T-cell (primary cell): Measurements from ENCODE around the gene ABI1. TPM values are rescaled to one million over a fixed set of nuclear protein-coding genes. Genes with fewer than 3 reads are reported as not detected.
A peak's percentile ranks its signal among the peaks of the same experiment; 100 is the strongest.

Experiments used
- ATAC-seq, 4 experiments: fragments of 200-7000 bp in 3 of 4; fragments of 150-1000 bp in 1 of 4; cut with Tn5 transposase; replicated peaks in 1 of 4; 1 replicate in 3 of 4; 2 replicates in 1 of 4; pipeline ENCODE4 v1.10.0; 2021; ENCODE audit warnings: moderate library complexity in 3 of 4, mild to moderate bottlenecking in 2 of 4, moderate number of reproducible peaks in 1 of 4
- CTCF ChIA-PET, 2 donors: fragments of 300-600 bp; sonication (Branson Sonifier 250); formaldehyde crosslinking; loops; one replicate each; lab custom pipeline; 2022; ENCODE audit warnings: antibody characterized with exemption in 2 of 2; lab: Charles Lee
- POLR2A ChIA-PET, 2 donors: fragments of 300-600 bp; sonication (Branson Sonifier 250); formaldehyde crosslinking; loops; one replicate each; lab custom pipeline; 2022; ENCODE audit warnings: antibody characterized with exemption in 2 of 2; lab: Charles Lee
- DNase-seq, 35 experiments: peaks; one replicate each; pipeline versions ENCODE4 v3.0.0 to v3.0.0-alpha.2; 2013 to 2023
- H3K27ac ChIP-seq: one replicate; pipeline ENCODE4 v1.5.1; 2013; ENCODE audit warnings: low read length
- H3K27me3 ChIP-seq, 2 experiments: replicated peaks in 1 of 2; 1 replicate in 1 of 2; 2 replicates in 1 of 2; pipeline versions ENCODE4 v1.6.1 to v1.7.0; 2013; ENCODE audit warnings: low read length in 1 of 2, mixed read lengths in 1 of 2; ENCODE audit not compliant: control insufficient read depth in 2 of 2, insufficient read depth in 2 of 2; ENCODE audit errors: extremely low read depth in 1 of 2
- H3K36me3 ChIP-seq, 2 donors: 1 replicate in 1 of 2; 2 replicates in 1 of 2; pipeline versions ENCODE4 v1.6.1 to v1.7.0; 2013; ENCODE audit warnings: low read length in 1 of 2; ENCODE audit not compliant: control insufficient read depth in 2 of 2, insufficient read depth in 1 of 2; ENCODE audit errors: extremely low read depth in 1 of 2
- H3K4me1 ChIP-seq, 2 experiments: 1 replicate in 1 of 2; 2 replicates in 1 of 2; pipeline versions ENCODE4 v1.6.1 to v1.7.0; 2013; ENCODE audit warnings: low read length in 2 of 2, mixed read lengths in 1 of 2; ENCODE audit not compliant: insufficient read depth in 2 of 2, control insufficient read depth in 1 of 2; ENCODE audit errors: extremely low read depth in 1 of 2
- H3K4me3 ChIP-seq, 2 donors: 1 replicate in 1 of 2; 2 replicates in 1 of 2; pipeline versions ENCODE4 v1.5.1 to v1.7.0; 2013; ENCODE audit warnings: mild to moderate bottlenecking in 2 of 2, low read length in 1 of 2, moderate library complexity in 1 of 2; ENCODE audit not compliant: control insufficient read depth in 1 of 2; ENCODE audit errors: extremely low read depth in 1 of 2
- H3K9me3 ChIP-seq: 2 replicates; pipeline ENCODE4 v1.7.0; 2013
- H3K27ac Mint-ChIP-seq, 2 donors: one replicate each; pipeline ENCODE4 v1.8.0; 2020 to 2021; ENCODE audit warnings: mild to moderate bottlenecking in 2 of 2, mixed read lengths in 2 of 2
- H3K27me3 Mint-ChIP-seq, 2 donors: one replicate each; pipeline ENCODE4 v1.8.0; 2021 to 2022; ENCODE audit warnings: mixed read lengths in 2 of 2
- H3K36me3 Mint-ChIP-seq: one replicate; pipeline ENCODE4 v1.8.0; 2021; ENCODE audit warnings: mixed read lengths
- H3K4me1 Mint-ChIP-seq, 3 donors: one replicate each; pipeline ENCODE4 v1.8.0; 2020 to 2022; ENCODE audit warnings: mixed read lengths in 3 of 3, mild to moderate bottlenecking in 1 of 3
- H3K4me3 Mint-ChIP-seq, 3 donors: one replicate each; pipeline ENCODE4 v1.8.0; 2020 to 2022; ENCODE audit warnings: mild to moderate bottlenecking in 3 of 3, mixed read lengths in 3 of 3, moderate library complexity in 3 of 3
- H3K9me3 Mint-ChIP-seq, 3 donors: one replicate each; pipeline ENCODE4 v1.8.0; 2020 to 2022; ENCODE audit warnings: mixed read lengths in 3 of 3
- WGBS: methylation state at CpG from one replicate; pipeline ENCODE4 v1.1.5; 2013; ENCODE audit warnings: missing lambda C conversion rate; ENCODE audit not compliant: insufficient coverage; 5-methylcytosine and 5-hydroxymethylcytosine counted together
- total RNA-seq, 35 experiments: library from RNA in 6 of 35; stranded (reverse) in 6 of 35; fragments of 120-200 nt in 1 of 35; gene quantifications; one replicate each; pipeline versions ENCODE4 v1.2.1 to v1.2.4 and lab custom pipeline; 2013 to 2026

ABI1 gene
- total RNA-seq, 5 donors from 2014 or later (not counting 1 experiment from before 2014, with no cell fraction given), result 51.9 to 78.8 (median 60.0) TPM

GRCh38 chr10:26832960-26833359 lies 27.8 kb downstream of the ABI1 start:
- no CpG with 5 or more reads among the region's 2 CpGs for WGBS
- Mint-ChIP-seq H3K4me3 (no peak overlapping the region), H3K9me3 (peaks cover 0 to 4% (median 0%) of the 10 kb centered on the region in 3 donors), H3K36me3 (peaks cover 25% of the 10 kb centered on the region), H3K4me1 (peaks cover 63 to 75% (median 66%) of the 10 kb centered on the region in 3 donors), H3K27me3 (no peaks in the 10 kb centered on the region), H3K27ac (peak overlapping the region in 1 of 2 donors; percentile 17)
- CTCF ChIA-PET, result no interaction called here
- Histone ChIP-seq H3K27me3 (no peaks in the 10 kb centered on the region), H3K36me3 (peaks cover 0 to 4% of the 10 kb centered on the region in 2 donors), H3K9me3 (no peaks in the 10 kb centered on the region), H3K4me1 (peaks cover 11 to 18% of the 10 kb centered on the region in 2 experiments), H3K27ac (no peak overlapping the region), H3K4me3 (no peak overlapping the region)
- POLR2A ChIA-PET, result interaction anchor here in 1 of 2 donors (1.1 kb wide), 1 partner anchor 11 kb away, joined by 4 read pairs; no protein-coding TSS in a partner anchor
- ATAC-seq, result no peak
- no peak for DNase-seq

GRCh38 chr10:26831936-26832335 lies 28.8 kb downstream of the ABI1 start:
- Histone ChIP-seq H3K4me1 (peaks cover 11 to 13% of the 10 kb centered on the region in 2 experiments), H3K36me3 (peaks cover 0 to 4% of the 10 kb centered on the region in 2 donors), H3K4me3 (no peak overlapping the region), H3K27ac (no peak overlapping the region), H3K27me3 (no peaks in the 10 kb centered on the region), H3K9me3 (no peaks in the 10 kb centered on the region)
- ATAC-seq, result no peak
- Mint-ChIP-seq H3K4me3 (no peak overlapping the region), H3K27me3 (no peaks in the 10 kb centered on the region), H3K36me3 (peaks cover 25% of the 10 kb centered on the region), H3K4me1 (peaks cover 69 to 79% (median 69%) of the 10 kb centered on the region in 3 donors), H3K27ac (no peak overlapping the region), H3K9me3 (peaks cover 0 to 4% (median 0%) of the 10 kb centered on the region in 3 donors)
- POLR2A ChIA-PET, result interaction anchor here (0.6 to 0.7 kb wide), 4 partner anchors 10 to 268 kb away, joined by 3 to 4 read pairs (median 3); partner anchors contain the start of gene ANKRD26 (in 1 of the 2)
- CTCF ChIA-PET, result interaction anchor here in 1 of 2 donors (0.5 kb wide), 1 partner anchor 653 kb away, joined by 7 read pairs; no protein-coding TSS in a partner anchor
- no peak for DNase-seq
- no CpG with 5 or more reads among the region's 6 CpGs for WGBS

- H3K4me1 Mint-ChIP-seq, result peaks cover 70 to 83% (median 73%) of the 10 kb centered on the region in 3 donors
- WGBS, result no CpG with 5 or more reads among the region's 5 CpGs
- no peaks in the 10 kb centered on the region for H3K27me3 Mint-ChIP-seq
- peak in 3 of 4 experiments; percentile 32 to 51 (median 38) for ATAC-seq
- peaks cover 0 to 4% (median 0%) of the 10 kb centered on the region in 3 donors for H3K9me3 Mint-ChIP-seq
- no peaks in the 10 kb centered on the region for H3K27me3 ChIP-seq
- peaks cover 0 to under 1% of the 10 kb centered on the region in 2 donors for H3K36me3 ChIP-seq
- no peak overlapping the region for H3K27ac ChIP-seq
- H3K9me3 ChIP-seq, result no peaks in the 10 kb centered on the region
- H3K4me1 ChIP-seq, result peaks cover 10 to 11% of the 10 kb centered on the region in 2 experiments
- no peak for DNase-seq
- CTCF ChIA-PET, result interaction anchor here in 1 of 2 donors (0.5 kb wide), 1 partner anchor 24 kb away, joined by 4 read pairs; no protein-coding TSS in a partner anchor
- H3K4me3 Mint-ChIP-seq, result peak overlapping the region in 1 of 3 donors; percentile 8
- no peak overlapping the region for H3K4me3 ChIP-seq
- POLR2A ChIA-PET, result interaction anchor here in 1 of 2 donors (0.7 kb wide), 1 partner anchor 10 kb away, joined by 5 read pairs; no protein-coding TSS in a partner anchor
- H3K27ac Mint-ChIP-seq, result peak overlapping the region; percentile 41 to 63
- H3K36me3 Mint-ChIP-seq, result peaks cover 20% of the 10 kb centered on the region
Observed at GRCh38 chr10:26829810-26830515, 30.8 kb downstream of the ABI1 start.

- H3K4me1 Mint-ChIP-seq, result peaks cover 70 to 73% (median 70%) of the 10 kb centered on the region in 3 donors
- no peaks in the 10 kb centered on the region for H3K9me3 ChIP-seq
- H3K4me1 ChIP-seq, result peaks cover 4 to 5% of the 10 kb centered on the region in 2 experiments
- no peaks in the 10 kb centered on the region for H3K9me3 Mint-ChIP-seq
- H3K4me3 Mint-ChIP-seq, result no peak overlapping the region
- peak overlapping the region in 1 of 2 donors; percentile 23 for H3K27ac Mint-ChIP-seq
- no peak for ATAC-seq
- CTCF ChIA-PET, result no interaction called here
- no peak for DNase-seq
- peaks cover 31% of the 10 kb centered on the region for H3K36me3 Mint-ChIP-seq
- no peaks in the 10 kb centered on the region for H3K36me3 ChIP-seq
- no peak overlapping the region for H3K27ac ChIP-seq
- H3K4me3 ChIP-seq, result no peak overlapping the region
- no peaks in the 10 kb centered on the region for H3K27me3 ChIP-seq
- WGBS, result 100% methylated on average over 1 of the region's 1 CpG
- no peaks in the 10 kb centered on the region for H3K27me3 Mint-ChIP-seq
- POLR2A ChIA-PET, result interaction anchor here in 1 of 2 donors (0.6 kb wide), 1 partner anchor 47 kb away, joined by 6 read pairs; no protein-coding TSS in a partner anchor
Observed at GRCh38 chr10:26824015-26824690, 36.6 kb downstream of the ABI1 start.

- peaks cover 40% of the 10 kb centered on the region for H3K36me3 Mint-ChIP-seq
- no peak overlapping the region for H3K27ac Mint-ChIP-seq
- H3K4me3 Mint-ChIP-seq, result no peak overlapping the region
- H3K4me1 Mint-ChIP-seq, result peaks cover 69 to 73% (median 72%) of the 10 kb centered on the region in 3 donors
- no peak overlapping the region for H3K4me3 ChIP-seq
- H3K27me3 ChIP-seq, result no peaks in the 10 kb centered on the region
- H3K27ac ChIP-seq, result no peak overlapping the region
- ChIA-PET CTCF (interaction anchor here in 1 of 2 donors (0.6 kb wide), 1 partner anchor 34 kb away, joined by 3 read pairs; no protein-coding TSS in a partner anchor), POLR2A (interaction anchor here (0.6 to 0.7 kb wide), 3 partner anchors 10 to 470 kb away, joined by 3 to 4 read pairs (median 4); no protein-coding TSS in a partner anchor)
- no peak for ATAC-seq
- WGBS, result 100% methylated on average over 1 of the region's 3 CpGs
- peaks cover 0 to 2% of the 10 kb centered on the region in 2 donors for H3K36me3 ChIP-seq
- H3K4me1 ChIP-seq, result peaks cover 2 to 5% of the 10 kb centered on the region in 2 experiments
- no peaks in the 10 kb centered on the region for H3K9me3 ChIP-seq
- no peak for DNase-seq
- no peaks in the 10 kb centered on the region for H3K27me3 Mint-ChIP-seq
- no peaks in the 10 kb centered on the region for H3K9me3 Mint-ChIP-seq
Observed at GRCh38 chr10:26821699-26822570, 38.8 kb downstream of the ABI1 start.
